Esophagus muscularis mucosa (tissue), 4 donors: ENCODE results near the gene LAMA3.

Experiments
- EP300 ChIP-seq: sonication (generic); formaldehyde crosslinking; IDR thresholded peaks from one replicate; pipeline ENCODE4 v1.6.1; 2017; ENCODE audit warnings: antibody characterized with exemption
- POLR2A ChIP-seq: fragments of 450-650 bp; IDR thresholded peaks from one replicate; pipeline ENCODE4 v1.6.1; 2017; ENCODE audit warnings: antibody characterized with exemption, moderate library complexity, mild to moderate bottlenecking, low read depth
- TF ChIP-seq, protein P1 (sequence below), 3 experiments: fragments of 200-600 bp in 2 of 3; fragments of 450-650 bp in 1 of 3; sonication (generic) in 2 of 3; IDR thresholded peaks; one replicate each; pipeline ENCODE4 v1.5.1; 2017 to 2019; ENCODE audit warnings: antibody characterized with exemption in 3 of 3, mild to moderate bottlenecking in 2 of 3, moderate library complexity in 1 of 3

GRCh38 chr18:23966909-23967308 is 277.7 kb downstream of the LAMA3 start:
- TF ChIP-seq, protein P1, sequence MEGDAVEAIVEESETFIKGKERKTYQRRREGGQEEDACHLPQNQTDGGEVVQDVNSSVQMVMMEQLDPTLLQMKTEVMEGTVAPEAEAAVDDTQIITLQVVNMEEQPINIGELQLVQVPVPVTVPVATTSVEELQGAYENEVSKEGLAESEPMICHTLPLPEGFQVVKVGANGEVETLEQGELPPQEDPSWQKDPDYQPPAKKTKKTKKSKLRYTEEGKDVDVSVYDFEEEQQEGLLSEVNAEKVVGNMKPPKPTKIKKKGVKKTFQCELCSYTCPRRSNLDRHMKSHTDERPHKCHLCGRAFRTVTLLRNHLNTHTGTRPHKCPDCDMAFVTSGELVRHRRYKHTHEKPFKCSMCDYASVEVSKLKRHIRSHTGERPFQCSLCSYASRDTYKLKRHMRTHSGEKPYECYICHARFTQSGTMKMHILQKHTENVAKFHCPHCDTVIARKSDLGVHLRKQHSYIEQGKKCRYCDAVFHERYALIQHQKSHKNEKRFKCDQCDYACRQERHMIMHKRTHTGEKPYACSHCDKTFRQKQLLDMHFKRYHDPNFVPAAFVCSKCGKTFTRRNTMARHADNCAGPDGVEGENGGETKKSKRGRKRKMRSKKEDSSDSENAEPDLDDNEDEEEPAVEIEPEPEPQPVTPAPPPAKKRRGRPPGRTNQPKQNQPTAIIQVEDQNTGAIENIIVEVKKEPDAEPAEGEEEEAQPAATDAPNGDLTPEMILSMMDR (IDR thresholded peaks at IDR 0.05), result no peak
- TF ChIP-seq EP300 (no peak), POLR2A (no peak)
